ENCODE measurements around the gene ITGA6.

GRCh38 chr2:172496160-172496608, 68.8 kb downstream of the ITGA6 start:
- TF ChIP-seq CTCF (IDR thresholded peaks at IDR 0.05 in 4 of 5, conservative IDR thresholded peaks at IDR 0.05 in 1 of 5) (no peak), POLR2A (IDR thresholded peaks at IDR 0.05) (no peak)

Measured in gastrocnemius medialis (tissue), 4 donors.